ENCODE data around the gene SUSD6. TPM values are rescaled to one million over a fixed set of nuclear protein-coding genes. Genes with fewer than 3 reads are reported as not detected.

Gene SUSD6
- total and polyA plus RNA-seq, 2 donors (not counting 1 experiment from before 2014, with no cell fraction given), result 62.3 to 97.8 TPM

- H3K4me2 ChIP-seq (replicated peaks; ENCODE audit: low read depth, low read length, poor library complexity, severe bottlenecking), result no peak overlapping the region
- Mint-ChIP-seq H3K27me3 (peaks cover 18% of the 10 kb centered on the region), H3K4me1 (peaks cover 10% of the 10 kb centered on the region), H3K9me3 (ENCODE audit: insufficient read depth) (no peaks in the 10 kb centered on the region), H3K27ac (peak overlapping the region; percentile 37), H3K4me3 (no peak overlapping the region)
- no peak overlapping the region for H3K9ac ChIP-seq (ENCODE audit: low read length)
- peaks cover 0 to 8% of the 10 kb centered on the region in 2 donors for H3K4me1 ChIP-seq (ENCODE audit: control insufficient read depth in 2 of 2, insufficient read depth in 2 of 2, low read length in 2 of 2)
- ChIA-PET POLR2A (no interaction called here), CTCF (interaction anchor here (0.9 to 8.4 kb wide), 4 partner anchors 10 to 339 kb away, joined by 3 to 101 read pairs (median 4); no protein-coding TSS in a partner anchor)
- DNase-seq (no peak), ATAC-seq (ENCODE audit: low read depth) (no peak)
- TF ChIP-seq CTCF (IDR thresholded peaks at IDR 0.05), result no peak
- no peak for TF ChIP-seq EZH2 (IDR thresholded peaks at IDR 0.05; ENCODE audit: borderline replicate concordance, insufficient read depth, low read depth, low read length, poor library complexity, severe bottlenecking)
- no peak overlapping the region for H3K4me3 ChIP-seq (ENCODE audit: control extremely low read depth in 1 of 5, extremely low read depth in 1 of 5, insufficient read depth in 1 of 5, low read depth in 2 of 5, low read length in 4 of 5)
- 93% methylated on average over 3 of the region's 7 CpGs for WGBS (ENCODE audit: insufficient coverage)
- no peaks in the 10 kb centered on the region for H3K79me2 ChIP-seq (ENCODE audit: control insufficient read depth, insufficient read depth, low read length)
- H4K20me1 ChIP-seq (ENCODE audit: control insufficient read depth, insufficient read depth, low read length, poor library complexity, severe bottlenecking), result no peaks in the 10 kb centered on the region
- H3K27me3 ChIP-seq (replicated peaks in 1 of 4; ENCODE audit: control extremely low read depth in 1 of 4, control insufficient read depth in 3 of 4, insufficient read depth in 4 of 4, low read length in 3 of 4), result peaks cover 0 to 7% (median 1%) of the 10 kb centered on the region in 4 experiments
- H2AFZ ChIP-seq (ENCODE audit: insufficient read depth, low read depth, low read length, poor library complexity, severe bottlenecking), result peak overlapping the region; percentile 5
- no peak overlapping the region for H3K27ac ChIP-seq (ENCODE audit: low read length in 2 of 2)
- no peaks in the 10 kb centered on the region for H3K36me3 ChIP-seq (replicated peaks in 1 of 2; ENCODE audit: control extremely low read depth in 1 of 2, control insufficient read depth in 1 of 2, extremely low read depth in 1 of 2, insufficient read depth in 2 of 2, low read length in 1 of 2)
- peaks cover 0 to 4% (median 1%) of the 10 kb centered on the region in 3 donors for H3K9me3 ChIP-seq (ENCODE audit: control extremely low read depth in 1 of 3, control insufficient read depth in 2 of 3, insufficient read depth in 1 of 3, low read length in 2 of 3)
- intact Hi-C loops (cut with micrococcal nuclease), result no loop called here
Observed at GRCh38 chr14:69581316-69581935, 30.0 kb upstream of the SUSD6 start.

- Histone ChIP-seq H3K4me1 (ENCODE audit: control insufficient read depth in 2 of 2, insufficient read depth in 2 of 2, low read length in 2 of 2) (peaks cover 0 to 8% of the 10 kb centered on the region in 2 donors), H3K27ac (ENCODE audit: low read length in 2 of 2) (no peak overlapping the region), H3K9me3 (ENCODE audit: control extremely low read depth in 1 of 3, control insufficient read depth in 2 of 3, insufficient read depth in 1 of 3, low read length in 2 of 3) (peaks cover 0 to 4% (median 1%) of the 10 kb centered on the region in 3 donors), H3K36me3 (replicated peaks in 1 of 2; ENCODE audit: control extremely low read depth in 1 of 2, control insufficient read depth in 1 of 2, extremely low read depth in 1 of 2, insufficient read depth in 2 of 2, low read length in 1 of 2) (no peaks in the 10 kb centered on the region), H3K79me2 (ENCODE audit: control insufficient read depth, insufficient read depth, low read length) (no peaks in the 10 kb centered on the region), H3K4me2 (replicated peaks; ENCODE audit: low read depth, low read length, poor library complexity, severe bottlenecking) (no peak overlapping the region), H2AFZ (ENCODE audit: insufficient read depth, low read depth, low read length, poor library complexity, severe bottlenecking) (no peak overlapping the region), H3K27me3 (replicated peaks in 1 of 4; ENCODE audit: control extremely low read depth in 1 of 4, control insufficient read depth in 3 of 4, insufficient read depth in 4 of 4, low read length in 3 of 4) (no peaks in the 10 kb centered on the region), H3K9ac (ENCODE audit: low read length) (no peak overlapping the region), H3K4me3 (ENCODE audit: control extremely low read depth in 1 of 5, extremely low read depth in 1 of 5, insufficient read depth in 1 of 5, low read depth in 2 of 5, low read length in 4 of 5) (no peak overlapping the region), H4K20me1 (ENCODE audit: control insufficient read depth, insufficient read depth, low read length, poor library complexity, severe bottlenecking) (no peaks in the 10 kb centered on the region)
- intact Hi-C loops (cut with micrococcal nuclease), result no loop called here
- DNase-seq (no peak), ATAC-seq (ENCODE audit: low read depth) (no peak)
- Mint-ChIP-seq H3K9me3 (ENCODE audit: insufficient read depth) (no peaks in the 10 kb centered on the region), H3K27ac (no peak overlapping the region), H3K4me1 (peaks cover 10% of the 10 kb centered on the region), H3K27me3 (peaks cover 13% of the 10 kb centered on the region), H3K4me3 (no peak overlapping the region)
- ChIA-PET POLR2A (no interaction called here), CTCF (interaction anchor here (1.6 to 8.4 kb wide), 2 partner anchors 23 to 144 kb away, joined by 3 to 101 read pairs; no protein-coding TSS in a partner anchor)
- no peak for TF ChIP-seq CTCF (IDR thresholded peaks at IDR 0.05)
- no peak for TF ChIP-seq EZH2 (IDR thresholded peaks at IDR 0.05; ENCODE audit: borderline replicate concordance, insufficient read depth, low read depth, low read length, poor library complexity, severe bottlenecking)
- WGBS (ENCODE audit: insufficient coverage), result no CpG with 5 or more reads among the region's 1 CpG
Observed at GRCh38 chr14:69582212-69582611, 29.2 kb upstream of the SUSD6 start.

Data from B cell (primary cell).